Inferior parietal cortex (tissue), 1 donor: Measurements from ENCODE around the gene PI4KB.
"Not testable (repeated sequence)": the region's sequence is repeated elsewhere in the genome, so short reads cannot be mapped to it uniquely, and the experiment has no call there.

Experiments used
- DNase-seq: peaks from one replicate; pipeline ENCODE4 v3.0.0-alpha.2; 2016; ENCODE audit errors: extremely low spot score

PI4KB gene

GRCh38 chr1:151327223-151327902 is at the start of gene PI4KB:
Gene PI4KB, minus strand, starts transcription at chr1:151327416. Its CDS starts 10,935 bp downstream, at chr1:151316481.
- peak; percentile 97 for DNase-seq

GRCh38 chr1:151373196-151373595 is 46.0 kb upstream of the PI4KB start:
- no peak for DNase-seq

GRCh38 chr1:151372058-151372934 is 45.1 kb upstream of the PI4KB start, which contains the start of gene SELENBP1:
Gene SELENBP1, minus strand, starts transcription at chr1:151372705. Its CDS starts 64 bp downstream, at chr1:151372641.
- DNase-seq = peak; percentile 20

GRCh38 chr1:151371370-151372057 is 44.3 kb upstream of the PI4KB start:
- peak; percentile 33 for DNase-seq

GRCh38 chr1:151370211-151370911 is 43.1 kb upstream of the PI4KB start:
- no peak for DNase-seq

GRCh38 chr1:151369621-151370048 is 42.4 kb upstream of the PI4KB start:
- no peak for DNase-seq

GRCh38 chr1:151369302-151369610 is 42.0 kb upstream of the PI4KB start:
- no peak for DNase-seq

GRCh38 chr1:151368393-151369301 is 41.4 kb upstream of the PI4KB start:
- DNase-seq = no peak

GRCh38 chr1:151367658-151368392 is 40.6 kb upstream of the PI4KB start:
- DNase-seq = no peak

- DNase-seq = no peak
Observed at GRCh38 chr1:151364996-151365395, 37.8 kb upstream of the PI4KB start.

GRCh38 chr1:151362308-151363155 is 35.3 kb upstream of the PI4KB start:
- no peak for DNase-seq

- no peak for DNase-seq
Observed at GRCh38 chr1:151361883-151362282, 34.7 kb upstream of the PI4KB start.

GRCh38 chr1:151356696-151357095 is 29.5 kb upstream of the PI4KB start:
- DNase-seq = no peak

- no peak for DNase-seq
Observed at GRCh38 chr1:151352021-151352718, 25.0 kb upstream of the PI4KB start.

GRCh38 chr1:151350323-151350722 is 23.1 kb upstream of the PI4KB start:
- DNase-seq = not testable (repeated sequence)

GRCh38 chr1:151347523-151348246 is 20.5 kb upstream of the PI4KB start:
- DNase-seq = peak; percentile 5

GRCh38 chr1:151346769-151347522 is 19.7 kb upstream of the PI4KB start, which contains the start of gene RFX5:
Gene RFX5, minus strand, starts transcription at chr1:151347252. Its CDS starts 932 bp downstream, at chr1:151346320.
- peak; percentile 95 for DNase-seq
